HepG2 (cell line): ENCODE measurements around the gene UQCRC1.

Source experiments
- RNF2 ChIP-seq: fragments of 450-650 bp; conservative IDR thresholded peaks from 2 replicates; pipeline ENCODE4 v1.6.1; 2016; ENCODE audit warnings: low read depth
- TF ChIP-seq, protein P1 (sequence below): IDR thresholded peaks from 2 replicates; pipeline ENCODE4 v1.6.1; 2016; ENCODE audit warnings: low read depth, missing genetic modification reagents, missing compliant biosample characterization
- TF ChIP-seq, protein P2 (sequence below): sonication (generic); formaldehyde crosslinking; IDR thresholded peaks from 2 replicates; pipeline ENCODE4 v1.8.1; 2023; ENCODE audit warnings: missing genetic modification reagents, inconsistent platforms, borderline replicate concordance

DNA sequence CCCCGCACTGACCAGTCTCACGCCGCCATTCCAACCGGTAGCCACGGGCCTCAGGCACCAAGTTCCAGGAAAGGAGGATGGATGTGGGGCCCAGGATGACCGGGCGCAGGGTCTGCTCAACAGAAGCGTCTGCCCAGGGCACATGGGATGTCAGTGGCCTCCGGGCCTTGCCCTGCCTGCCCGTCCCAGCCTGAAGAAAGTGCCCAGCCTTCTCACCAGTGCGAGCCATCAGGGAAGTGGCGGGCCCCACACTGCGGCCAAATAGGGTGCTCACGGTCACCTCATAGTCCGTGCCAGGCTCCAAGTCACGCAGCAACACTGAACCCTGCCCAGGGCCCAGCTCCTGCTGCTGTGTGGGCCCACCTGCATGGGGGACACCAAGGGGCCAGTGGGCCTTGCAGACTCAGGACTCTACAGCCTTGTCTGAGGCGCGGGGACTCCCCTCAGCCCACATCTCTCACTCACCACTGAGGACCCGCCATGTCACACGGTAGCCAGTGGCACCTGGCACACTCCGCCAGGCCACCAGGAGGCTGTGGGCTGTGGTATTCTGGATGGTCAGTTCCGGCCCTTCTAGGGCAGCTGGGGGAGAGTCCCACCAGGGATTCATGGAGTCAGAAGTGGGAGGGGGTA is 17.4 kb downstream of the UQCRC1 start:
- TF ChIP-seq RNF2: no peak
- TF ChIP-seq, protein P1, sequence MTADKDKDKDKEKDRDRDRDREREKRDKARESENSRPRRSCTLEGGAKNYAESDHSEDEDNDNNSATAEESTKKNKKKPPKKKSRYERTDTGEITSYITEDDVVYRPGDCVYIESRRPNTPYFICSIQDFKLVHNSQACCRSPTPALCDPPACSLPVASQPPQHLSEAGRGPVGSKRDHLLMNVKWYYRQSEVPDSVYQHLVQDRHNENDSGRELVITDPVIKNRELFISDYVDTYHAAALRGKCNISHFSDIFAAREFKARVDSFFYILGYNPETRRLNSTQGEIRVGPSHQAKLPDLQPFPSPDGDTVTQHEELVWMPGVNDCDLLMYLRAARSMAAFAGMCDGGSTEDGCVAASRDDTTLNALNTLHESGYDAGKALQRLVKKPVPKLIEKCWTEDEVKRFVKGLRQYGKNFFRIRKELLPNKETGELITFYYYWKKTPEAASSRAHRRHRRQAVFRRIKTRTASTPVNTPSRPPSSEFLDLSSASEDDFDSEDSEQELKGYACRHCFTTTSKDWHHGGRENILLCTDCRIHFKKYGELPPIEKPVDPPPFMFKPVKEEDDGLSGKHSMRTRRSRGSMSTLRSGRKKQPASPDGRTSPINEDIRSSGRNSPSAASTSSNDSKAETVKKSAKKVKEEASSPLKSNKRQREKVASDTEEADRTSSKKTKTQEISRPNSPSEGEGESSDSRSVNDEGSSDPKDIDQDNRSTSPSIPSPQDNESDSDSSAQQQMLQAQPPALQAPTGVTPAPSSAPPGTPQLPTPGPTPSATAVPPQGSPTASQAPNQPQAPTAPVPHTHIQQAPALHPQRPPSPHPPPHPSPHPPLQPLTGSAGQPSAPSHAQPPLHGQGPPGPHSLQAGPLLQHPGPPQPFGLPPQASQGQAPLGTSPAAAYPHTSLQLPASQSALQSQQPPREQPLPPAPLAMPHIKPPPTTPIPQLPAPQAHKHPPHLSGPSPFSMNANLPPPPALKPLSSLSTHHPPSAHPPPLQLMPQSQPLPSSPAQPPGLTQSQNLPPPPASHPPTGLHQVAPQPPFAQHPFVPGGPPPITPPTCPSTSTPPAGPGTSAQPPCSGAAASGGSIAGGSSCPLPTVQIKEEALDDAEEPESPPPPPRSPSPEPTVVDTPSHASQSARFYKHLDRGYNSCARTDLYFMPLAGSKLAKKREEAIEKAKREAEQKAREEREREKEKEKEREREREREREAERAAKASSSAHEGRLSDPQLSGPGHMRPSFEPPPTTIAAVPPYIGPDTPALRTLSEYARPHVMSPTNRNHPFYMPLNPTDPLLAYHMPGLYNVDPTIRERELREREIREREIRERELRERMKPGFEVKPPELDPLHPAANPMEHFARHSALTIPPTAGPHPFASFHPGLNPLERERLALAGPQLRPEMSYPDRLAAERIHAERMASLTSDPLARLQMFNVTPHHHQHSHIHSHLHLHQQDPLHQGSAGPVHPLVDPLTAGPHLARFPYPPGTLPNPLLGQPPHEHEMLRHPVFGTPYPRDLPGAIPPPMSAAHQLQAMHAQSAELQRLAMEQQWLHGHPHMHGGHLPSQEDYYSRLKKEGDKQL (CRISPR knock-in tag): no peak
- TF ChIP-seq, protein P2, sequence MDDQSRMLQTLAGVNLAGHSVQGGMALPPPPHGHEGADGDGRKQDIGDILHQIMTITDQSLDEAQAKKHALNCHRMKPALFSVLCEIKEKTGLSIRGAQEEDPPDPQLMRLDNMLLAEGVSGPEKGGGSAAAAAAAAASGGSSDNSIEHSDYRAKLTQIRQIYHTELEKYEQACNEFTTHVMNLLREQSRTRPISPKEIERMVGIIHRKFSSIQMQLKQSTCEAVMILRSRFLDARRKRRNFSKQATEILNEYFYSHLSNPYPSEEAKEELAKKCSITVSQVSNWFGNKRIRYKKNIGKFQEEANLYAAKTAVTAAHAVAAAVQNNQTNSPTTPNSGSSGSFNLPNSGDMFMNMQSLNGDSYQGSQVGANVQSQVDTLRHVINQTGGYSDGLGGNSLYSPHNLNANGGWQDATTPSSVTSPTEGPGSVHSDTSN: no peak
